Loucy (cell line): Measurements from ENCODE around the gene LLGL2.

Experiments used
- H2AFZ ChIP-seq: fragments of 200-600 bp; sonication (generic); 2 replicates; pipeline ENCODE4 v1.6.0; 2016; ENCODE audit warnings: antibody characterized with exemption, mild to moderate bottlenecking, low read length, moderate library complexity
- H3F3A ChIP-seq: fragments of 200-600 bp; 2 replicates; pipeline ENCODE4 v1.6.0; 2016; ENCODE audit warnings: antibody characterized with exemption, low read depth, mild to moderate bottlenecking
- H3K27me3 ChIP-seq: fragments of 200-600 bp; sonication (generic); 2 replicates; pipeline ENCODE4 v1.6.1; 2014; ENCODE audit warnings: low read length, mild to moderate bottlenecking; ENCODE audit not compliant: insufficient read depth, poor library complexity, severe bottlenecking
- H3K36me3 ChIP-seq: fragments of 200-600 bp; sonication (generic); 2 replicates; pipeline ENCODE4 v1.6.1; 2016; ENCODE audit warnings: low read length; ENCODE audit not compliant: insufficient read depth
- H3K4me1 ChIP-seq: fragments of 200-600 bp; sonication (generic); 2 replicates; pipeline ENCODE4 v1.5.1; 2014; ENCODE audit warnings: low read length, mild to moderate bottlenecking; ENCODE audit not compliant: insufficient read depth, poor library complexity, severe bottlenecking
- H3K4me2 ChIP-seq: fragments of 200-600 bp; sonication (generic); 2 replicates; pipeline ENCODE4 v1.6.0; 2014; ENCODE audit warnings: antibody characterized with exemption, low read length, low read depth, mild to moderate bottlenecking; ENCODE audit not compliant: poor library complexity, severe bottlenecking
- H3K4me3 ChIP-seq: fragments of 200-600 bp; sonication (generic); 2 replicates; pipeline ENCODE4 v1.5.1; 2014; ENCODE audit warnings: low read length, mild to moderate bottlenecking, mixed read lengths; ENCODE audit not compliant: poor library complexity, severe bottlenecking
- H3K79me2 ChIP-seq: fragments of 200-600 bp; sonication (generic); 2 replicates; pipeline ENCODE4 v1.6.1; 2014; ENCODE audit warnings: low read length; ENCODE audit not compliant: insufficient read depth
- H3K9ac ChIP-seq: fragments of 200-600 bp; sonication (generic); 2 replicates; pipeline ENCODE4 v1.6.0; 2014; ENCODE audit warnings: mild to moderate bottlenecking, low read depth, low read length, moderate library complexity; ENCODE audit not compliant: poor library complexity, severe bottlenecking
- H3K9me2 ChIP-seq: fragments of 200-600 bp; sonication (generic); replicated peaks from 2 replicates; pipeline ENCODE4 v1.6.1; 2016; ENCODE audit warnings: low read depth, low read length, mixed read lengths
- H3K9me3 ChIP-seq: fragments of 200-600 bp; sonication (generic); 2 replicates; pipeline ENCODE4 v1.6.1; 2014; ENCODE audit warnings: mild to moderate bottlenecking, antibody characterized with exemption, low read length, low read depth; ENCODE audit not compliant: insufficient read depth
- H4K20me1 ChIP-seq: fragments of 200-600 bp; sonication (generic); 2 replicates; pipeline ENCODE4 v1.6.0; 2014; ENCODE audit warnings: antibody characterized with exemption, low read length, mild to moderate bottlenecking; ENCODE audit not compliant: insufficient read depth, poor library complexity, severe bottlenecking
- CTCF ChIP-seq: fragments of 200-600 bp; sonication (generic); conservative IDR thresholded peaks from 2 replicates; pipeline ENCODE4 v1.5.1; 2014; ENCODE audit warnings: mild to moderate bottlenecking, antibody characterized with exemption, low read length
- EZH2phosphoT487 ChIP-seq: fragments of 200-600 bp; IDR thresholded peaks from 2 replicates; pipeline ENCODE4 v1.6.1; 2018; ENCODE audit warnings: antibody characterized with exemption, mild to moderate bottlenecking, moderate library complexity, borderline replicate concordance

The LLGL2 gene

GRCh38 chr17:75603123-75603522 lies 77.6 kb downstream of the LLGL2 start:
- no peaks in the 10 kb centered on the region for H3K79me2 ChIP-seq
- H3F3A ChIP-seq: no peaks in the 10 kb centered on the region
- H4K20me1 ChIP-seq: no peaks in the 10 kb centered on the region
- TF ChIP-seq CTCF (no peak), EZH2phosphoT487 (no peak)
- no peaks in the 10 kb centered on the region for H3K27me3 ChIP-seq
- H3K9ac ChIP-seq: no peak overlapping the region
- no peaks in the 10 kb centered on the region for H3K4me1 ChIP-seq
- H3K4me3 ChIP-seq: no peak overlapping the region
- H3K9me2 ChIP-seq: no peaks in the 10 kb centered on the region
- no peaks in the 10 kb centered on the region for H3K9me3 ChIP-seq
- no peaks in the 10 kb centered on the region for H3K36me3 ChIP-seq
- H3K4me2 ChIP-seq: no peak overlapping the region
- no peak overlapping the region for H2AFZ ChIP-seq

GRCh38 chr17:75604034-75604695 lies 78.7 kb downstream of the LLGL2 start:
- no peaks in the 10 kb centered on the region for H3K9me2 ChIP-seq
- no peak for TF ChIP-seq CTCF
- TF ChIP-seq EZH2phosphoT487: no peak
- H3K9me3 ChIP-seq: no peaks in the 10 kb centered on the region
- no peak overlapping the region for H2AFZ ChIP-seq
- no peaks in the 10 kb centered on the region for H3K4me1 ChIP-seq
- no peaks in the 10 kb centered on the region for H3K27me3 ChIP-seq
- H3K4me2 ChIP-seq: no peak overlapping the region
- H3F3A ChIP-seq: no peaks in the 10 kb centered on the region
- H3K9ac ChIP-seq: no peak overlapping the region
- no peaks in the 10 kb centered on the region for H3K36me3 ChIP-seq
- H4K20me1 ChIP-seq: no peaks in the 10 kb centered on the region
- no peak overlapping the region for H3K4me3 ChIP-seq
- no peaks in the 10 kb centered on the region for H3K79me2 ChIP-seq

- TF ChIP-seq CTCF (no peak), EZH2phosphoT487 (no peak)
- H4K20me1 ChIP-seq: no peaks in the 10 kb centered on the region
- no peaks in the 10 kb centered on the region for H3K27me3 ChIP-seq
- no peaks in the 10 kb centered on the region for H3K9me3 ChIP-seq
- no peak overlapping the region for H3K4me2 ChIP-seq
- H3K4me3 ChIP-seq: no peak overlapping the region
- no peak overlapping the region for H2AFZ ChIP-seq
- no peaks in the 10 kb centered on the region for H3K36me3 ChIP-seq
- H3K9me2 ChIP-seq: no peaks in the 10 kb centered on the region
- no peaks in the 10 kb centered on the region for H3K79me2 ChIP-seq
- no peaks in the 10 kb centered on the region for H3K4me1 ChIP-seq
- H3K9ac ChIP-seq: no peak overlapping the region
- H3F3A ChIP-seq: no peaks in the 10 kb centered on the region
Observed at GRCh38 chr17:75605790-75606189, 80.3 kb downstream of the LLGL2 start.
